ENCODE results near the gene FBXL16.

GRCh38 chr16:723695-724094, 18.1 kb upstream of the FBXL16 start:
- no peak for TF ChIP-seq CTCF (conservative IDR thresholded peaks at IDR 0.05)
- TF ChIP-seq EZH2 (IDR thresholded peaks at IDR 0.05; ENCODE audit: low read depth) = no peak

Data from PC-9 (cell line).